GM12801 (cell line): Measurements from ENCODE around the gene CEP41.

Source experiments
- CTCF ChIP-seq: IDR thresholded peaks from one replicate; pipeline ENCODE4 v1.5.1; 2011; ENCODE audit warnings: control low read depth; ENCODE audit not compliant: insufficient read length; ENCODE audit errors: extremely low read depth

The CEP41 gene

DNA sequence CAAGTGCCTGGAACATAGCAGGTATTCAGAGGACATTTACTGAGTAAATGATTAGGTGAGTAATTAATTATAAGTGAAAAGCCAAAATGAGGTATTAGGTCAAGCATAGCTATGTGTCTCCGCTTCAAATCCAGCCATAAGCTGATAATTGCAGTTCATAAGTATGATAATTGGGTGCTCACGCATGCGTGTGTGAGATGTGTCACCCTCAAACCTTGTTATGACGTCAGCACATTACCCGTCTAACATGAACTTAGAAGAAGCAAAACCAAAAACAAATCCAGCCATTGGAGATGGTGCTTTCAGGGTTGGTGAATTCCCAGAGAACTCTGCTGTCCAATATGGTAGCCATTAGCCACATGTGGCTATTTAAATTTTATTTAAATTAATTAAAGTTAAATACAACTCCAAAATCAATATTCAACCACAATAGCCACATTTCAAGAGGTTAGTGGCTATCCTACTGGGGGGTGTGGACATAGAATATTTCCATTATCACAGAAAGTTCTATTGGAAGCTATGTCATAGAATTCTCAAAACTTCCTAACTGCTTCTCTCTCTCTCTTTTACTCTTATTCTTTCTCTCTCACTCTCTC lies 96.4 kb downstream of the CEP41 start, which contains the start of gene CPA5:
TSS of gene CPA5 (plus strand) at position 546 of the 596 bp plus-strand sequence. CDS start 1,670 bp downstream, outside the sequence.
- no peak for TF ChIP-seq CTCF
